HepG2 (cell line): Measurements from ENCODE around the gene UBE2I. TPM values are rescaled to one million over a fixed set of nuclear protein-coding genes. Genes with fewer than 3 reads are reported as not detected.

Source experiments
- ARID3A ChIP-seq: IDR thresholded peaks from 2 replicates; pipeline ENCODE4 v1.6.1; 2012; ENCODE audit warnings: low read depth, low read length, improper control_type of control experiment
- DMAP1 ChIP-seq: IDR thresholded peaks from 2 replicates; pipeline ENCODE4 v1.6.1; 2016
- DPF2 ChIP-seq: sonication (generic); formaldehyde crosslinking; IDR thresholded peaks from 2 replicates; pipeline ENCODE4 v1.4.0; 2020; ENCODE audit warnings: mild to moderate bottlenecking, low read depth, missing genetic modification reagents, borderline replicate concordance
- ELF3 ChIP-seq: IDR thresholded peaks from 2 replicates; pipeline ENCODE4 v1.6.1; 2016; ENCODE audit warnings: missing genetic modification reagents, missing compliant biosample characterization
- FOSL2 ChIP-seq: sonication (generic); formaldehyde crosslinking; IDR thresholded peaks from 2 replicates; pipeline ENCODE4 v1.4.0; 2020; ENCODE audit warnings: missing genetic modification reagents
- HDAC2 ChIP-seq: sonication (generic); formaldehyde crosslinking; IDR thresholded peaks from 2 replicates; pipeline ENCODE4 v1.4.0; 2020; ENCODE audit warnings: missing genetic modification reagents
- KDM6A ChIP-seq: IDR thresholded peaks from 2 replicates; pipeline ENCODE4 v1.6.1; 2016; ENCODE audit warnings: low read depth
- MAFG ChIP-seq: sonication (generic); formaldehyde crosslinking; IDR thresholded peaks from 2 replicates; pipeline ENCODE4 v1.5.1; 2020; ENCODE audit warnings: mild to moderate bottlenecking, missing genetic modification reagents
- PHB2 ChIP-seq: fragments of 450-650 bp; IDR thresholded peaks from 2 replicates; pipeline ENCODE4 v1.6.1; 2018; ENCODE audit not compliant: partially characterized antibody
- POLR2AphosphoS2 ChIP-seq: IDR thresholded peaks from 2 replicates; pipeline ENCODE4 v1.6.1; 2011; ENCODE audit warnings: low read depth, low read length, improper control_type of control experiment
- SALL1 ChIP-seq: sonication (generic); formaldehyde crosslinking; IDR thresholded peaks from 2 replicates; pipeline ENCODE4 v1.8.0; 2022; ENCODE audit warnings: mild to moderate bottlenecking, missing genetic modification reagents
- SMYD3 ChIP-seq: sonication (generic); formaldehyde crosslinking; IDR thresholded peaks from 2 replicates; pipeline ENCODE4 v1.8.1; 2023; ENCODE audit warnings: mild to moderate bottlenecking, missing genetic modification reagents
- TRAFD1 ChIP-seq: sonication (generic); formaldehyde crosslinking; IDR thresholded peaks from 2 replicates; pipeline ENCODE4 v1.5.1; 2020; ENCODE audit warnings: missing genetic modification reagents, mild to moderate bottlenecking, borderline replicate concordance
- ZBTB25 ChIP-seq: IDR thresholded peaks from 2 replicates; pipeline ENCODE4 v1.6.1; 2018; ENCODE audit warnings: missing genetic modification reagents
- ZFP36 ChIP-seq: fragments of 150-350 bp; IDR thresholded peaks from 2 replicates; pipeline ENCODE4 v1.6.1; 2018; ENCODE audit warnings: borderline replicate concordance, low read length, low read depth; ENCODE audit not compliant: partially characterized antibody
- ZFYVE20 ChIP-seq: sonication (generic); formaldehyde crosslinking; IDR thresholded peaks from 2 replicates; pipeline ENCODE4 v1.8.0; 2023; ENCODE audit warnings: low read depth, mild to moderate bottlenecking, moderate library complexity, missing genetic modification reagents, borderline replicate concordance
- ZNF251 ChIP-seq: sonication (generic); formaldehyde crosslinking; IDR thresholded peaks from 2 replicates; pipeline ENCODE4 v1.9.0; 2021; ENCODE audit warnings: mild to moderate bottlenecking, missing genetic modification reagents
- ZNF382 ChIP-seq: sonication (generic); formaldehyde crosslinking; IDR thresholded peaks from 2 replicates; pipeline ENCODE4 v1.5.0; 2020; ENCODE audit warnings: missing genetic modification reagents, mild to moderate bottlenecking, borderline replicate concordance
- ZNF430 ChIP-seq: sonication (generic); formaldehyde crosslinking; IDR thresholded peaks from 2 replicates; pipeline ENCODE4 v1.9.0; 2021; ENCODE audit warnings: mild to moderate bottlenecking, missing genetic modification reagents
- ZNF687 ChIP-seq: sonication (generic); formaldehyde crosslinking; IDR thresholded peaks from 2 replicates; pipeline ENCODE4 v1.5.1; 2020; ENCODE audit warnings: mild to moderate bottlenecking, missing genetic modification reagents, moderate library complexity
- ZXDC ChIP-seq: sonication (generic); formaldehyde crosslinking; IDR thresholded peaks from 2 replicates; pipeline ENCODE4 v1.5.0; 2020; ENCODE audit warnings: mild to moderate bottlenecking, missing genetic modification reagents
- polyA plus RNA-seq, 8 experiments: library from polyadenylated mRNA; depleted of rRNA in 3 of 8; stranded (reverse) in 7 of 8; unstranded in 1 of 8; fragments of >200 nt; fragmentation: Illumina TruSeq in 4 of 8; extraction: Trizol in 4 of 8; gene quantifications; 2 replicates each; pipeline versions ENCODE4 v1.2.1 to v1.2.3, GENCODE V29; 2011 to 2016; ENCODE audit warnings: low read depth in 4 of 8, missing spikeins in 1 of 8, mixed read lengths in 1 of 8; ENCODE audit not compliant: insufficient read depth in 1 of 8
- total RNA-seq, 5 experiments: library from RNA; depleted of rRNA; stranded (reverse); fragments of >200 nt; fragmentation: Illumina TruSeq; extraction: Trizol; gene quantifications; 2 replicates each; pipeline ENCODE4 v1.2.3, GENCODE V29; 2016; ENCODE audit warnings: low read depth in 1 of 5

Gene UBE2I
- total and polyA plus RNA-seq, 2 of the 13 experiments (the other 11 are each of a cell fraction or from before 2014, with no cell fraction given): 75.8 to 98.9 TPM

GRCh38 chr16:1305823-1306222 lies 3.6 kb upstream of the UBE2I start (continued):
- TF ChIP-seq ZXDC (CRISPR knock-in tag): no peak
- TF ChIP-seq ZNF251 (CRISPR knock-in tag): no peak
- TF ChIP-seq DPF2: no peak
- TF ChIP-seq ZNF687: peak; percentile 66
- TF ChIP-seq KDM6A (CRISPR knock-in tag): no peak
- TF ChIP-seq ZNF382 (CRISPR knock-in tag): no peak
- TF ChIP-seq POLR2AphosphoS2: no peak
- TF ChIP-seq MAFG: no peak
- no peak for TF ChIP-seq ZBTB25 (CRISPR knock-in tag)
- TF ChIP-seq ZNF430 (CRISPR knock-in tag): no peak
- TF ChIP-seq ELF3 (CRISPR knock-in tag): peak; percentile 35; the same call in 1 of the 2 replicates
- no peak for TF ChIP-seq FOSL2 (CRISPR knock-in tag)
- TF ChIP-seq SALL1 (CRISPR knock-in tag): no peak
- no peak for TF ChIP-seq PHB2
- no peak for TF ChIP-seq ZFYVE20 (CRISPR knock-in tag)
- no peak for TF ChIP-seq TRAFD1
- TF ChIP-seq SMYD3 (CRISPR knock-in tag): no peak
- no peak for TF ChIP-seq ZFP36
- TF ChIP-seq ARID3A: no peak
- TF ChIP-seq HDAC2: no peak
- no peak for TF ChIP-seq DMAP1 (CRISPR knock-in tag)
